Transverse colon (tissue), 4 donors: ENCODE results near the gene PPFIA3.

Experiments
- CTCF ChIP-seq, 5 experiments: fragments of 200-600 bp in 3 of 5; fragments of 450-650 bp in 2 of 5; sonication (generic) in 3 of 5; IDR thresholded peaks; 1 replicate in 2 of 5; 2 replicates in 3 of 5; pipeline ENCODE4 v1.5.1; 2016 to 2017; ENCODE audit warnings: antibody characterized with exemption in 5 of 5, inconsistent platforms in 3 of 5, mild to moderate bottlenecking in 2 of 5, moderate library complexity in 1 of 5
- EP300 ChIP-seq: sonication (generic); formaldehyde crosslinking; IDR thresholded peaks from one replicate; pipeline ENCODE4 v1.6.1; 2017; ENCODE audit warnings: antibody characterized with exemption, low read depth
- POLR2A ChIP-seq: fragments of 450-650 bp; IDR thresholded peaks from one replicate; pipeline ENCODE4 v1.6.1; 2016; ENCODE audit warnings: antibody characterized with exemption, mild to moderate bottlenecking, moderate library complexity
- POLR2AphosphoS5 ChIP-seq, 3 donors: sonication (generic); formaldehyde crosslinking; IDR thresholded peaks; one replicate each; pipeline ENCODE4 v1.6.1; 2016; ENCODE audit warnings: antibody characterized with exemption in 3 of 3

GRCh38 chr19:49140951-49141350, 21.6 kb downstream of the PPFIA3 start:
- TF ChIP-seq POLR2A = no peak
- TF ChIP-seq CTCF (IDR thresholded peaks at IDR 0.05) = no peak
- TF ChIP-seq POLR2AphosphoS5 (IDR thresholded peaks at IDR 0.05) = no peak
- no peak for TF ChIP-seq EP300
